NCI-H128 (cell line): Measurements from ENCODE around the gene VLDLR.

Experiments used
- DNase-seq: peaks from one replicate; lab custom pipeline; 2025; ENCODE audit not compliant: unreplicated experiment; lab: John Stamatoyannopoulos, UW

Gene VLDLR

GRCh38 chr9:2662496-2662895 lies 40.9 kb downstream of the VLDLR start:
- DNase-seq: no peak

GRCh38 chr9:2663461-2664173 lies 42.0 kb downstream of the VLDLR start:
- DNase-seq: no peak

- no peak for DNase-seq
Observed at GRCh38 chr9:2664174-2665065, 42.8 kb downstream of the VLDLR start.

- DNase-seq: no peak
Observed at GRCh38 chr9:2666569-2666968, 45.0 kb downstream of the VLDLR start.

GRCh38 chr9:2673161-2673560 lies 51.6 kb downstream of the VLDLR start:
- DNase-seq: no peak

GRCh38 chr9:2674141-2674824 lies 52.7 kb downstream of the VLDLR start:
- DNase-seq: no peak

- no peak for DNase-seq
Observed at GRCh38 chr9:2675834-2676233, 54.2 kb downstream of the VLDLR start.

- no peak for DNase-seq
Observed at GRCh38 chr9:2676466-2676865, 54.9 kb downstream of the VLDLR start.

- DNase-seq: no peak
Observed at GRCh38 chr9:2677915-2678889, 56.6 kb downstream of the VLDLR start.

- no peak for DNase-seq
Observed at GRCh38 chr9:2679011-2679410, 57.4 kb downstream of the VLDLR start.

GRCh38 chr9:2681981-2682380 lies 60.4 kb downstream of the VLDLR start:
- DNase-seq: no peak

- DNase-seq: no peak
Observed at GRCh38 chr9:2686911-2687310, 65.3 kb downstream of the VLDLR start.

- DNase-seq: no peak
Observed at GRCh38 chr9:2688636-2689035, 67.0 kb downstream of the VLDLR start.

GRCh38 chr9:2691212-2691611 lies 69.6 kb downstream of the VLDLR start:
- no peak for DNase-seq

GRCh38 chr9:2691626-2692025 lies 70.0 kb downstream of the VLDLR start:
- no peak for DNase-seq

- DNase-seq: no peak
Observed at GRCh38 chr9:2693056-2693455, 71.5 kb downstream of the VLDLR start.

GRCh38 chr9:2697492-2697891 lies 75.9 kb downstream of the VLDLR start:
- DNase-seq: no peak

- no peak for DNase-seq
Observed at GRCh38 chr9:2700398-2700797, 78.8 kb downstream of the VLDLR start.

- DNase-seq: no peak
Observed at GRCh38 chr9:2700909-2701550, 79.4 kb downstream of the VLDLR start.

- DNase-seq: no peak
Observed at GRCh38 chr9:2704504-2704903, 82.9 kb downstream of the VLDLR start.
